ENCODE data around the gene MAFG. TPM values are rescaled to one million over a fixed set of nuclear protein-coding genes. Genes with fewer than 3 reads are reported as not detected.

The MAFG gene
- total and polyA plus RNA-seq, 2 of the 13 experiments (the other 11 are each of a cell fraction or from before 2014, with no cell fraction given), result 14.5 to 20.0 TPM

GRCh38 chr17:81901167-81902022 is 26.1 kb downstream of the MAFG start (continued):
- TF ChIP-seq ZNF703 (CRISPR knock-in tag; IDR thresholded peaks at IDR 0.05; ENCODE audit: borderline replicate concordance) (no peak), ETV5 (CRISPR knock-in tag; IDR thresholded peaks at IDR 0.05; ENCODE audit: borderline replicate concordance) (no peak), ZNF639 (CRISPR knock-in tag; conservative IDR thresholded peaks at IDR 0.05) (no peak), ZNF543 (CRISPR knock-in tag; IDR thresholded peaks at IDR 0.05) (no peak), ZNF224 (CRISPR knock-in tag; IDR thresholded peaks at IDR 0.05) (no peak), ZNF333 (CRISPR knock-in tag; IDR thresholded peaks at IDR 0.05; ENCODE audit: borderline replicate concordance) (no peak), HOXA5 (CRISPR knock-in tag; IDR thresholded peaks at IDR 0.05) (no peak), MIER3 (CRISPR knock-in tag; IDR thresholded peaks at IDR 0.05; ENCODE audit: borderline replicate concordance) (no peak), TIGD3 (CRISPR knock-in tag; IDR thresholded peaks at IDR 0.05; ENCODE audit: borderline replicate concordance) (0 out of 2 replicates have a peak, but pooled peaks have one; percentile 49), FLYWCH1 (CRISPR knock-in tag; IDR thresholded peaks at IDR 0.05) (no peak), GABPA (IDR thresholded peaks at IDR 0.05; ENCODE audit: low read depth, low read length) (no peak), GABPA (CRISPR knock-in tag; IDR thresholded peaks at IDR 0.05; ENCODE audit: low read depth) (no peak), PBX2 (CRISPR knock-in tag; IDR thresholded peaks at IDR 0.05) (no peak), CEBPG (CRISPR knock-in tag; IDR thresholded peaks at IDR 0.05) (no peak), ZNF326 (CRISPR knock-in tag; IDR thresholded peaks at IDR 0.05; ENCODE audit: borderline replicate concordance) (peak; percentile 92)
- TF ChIP-seq, protein P1, sequence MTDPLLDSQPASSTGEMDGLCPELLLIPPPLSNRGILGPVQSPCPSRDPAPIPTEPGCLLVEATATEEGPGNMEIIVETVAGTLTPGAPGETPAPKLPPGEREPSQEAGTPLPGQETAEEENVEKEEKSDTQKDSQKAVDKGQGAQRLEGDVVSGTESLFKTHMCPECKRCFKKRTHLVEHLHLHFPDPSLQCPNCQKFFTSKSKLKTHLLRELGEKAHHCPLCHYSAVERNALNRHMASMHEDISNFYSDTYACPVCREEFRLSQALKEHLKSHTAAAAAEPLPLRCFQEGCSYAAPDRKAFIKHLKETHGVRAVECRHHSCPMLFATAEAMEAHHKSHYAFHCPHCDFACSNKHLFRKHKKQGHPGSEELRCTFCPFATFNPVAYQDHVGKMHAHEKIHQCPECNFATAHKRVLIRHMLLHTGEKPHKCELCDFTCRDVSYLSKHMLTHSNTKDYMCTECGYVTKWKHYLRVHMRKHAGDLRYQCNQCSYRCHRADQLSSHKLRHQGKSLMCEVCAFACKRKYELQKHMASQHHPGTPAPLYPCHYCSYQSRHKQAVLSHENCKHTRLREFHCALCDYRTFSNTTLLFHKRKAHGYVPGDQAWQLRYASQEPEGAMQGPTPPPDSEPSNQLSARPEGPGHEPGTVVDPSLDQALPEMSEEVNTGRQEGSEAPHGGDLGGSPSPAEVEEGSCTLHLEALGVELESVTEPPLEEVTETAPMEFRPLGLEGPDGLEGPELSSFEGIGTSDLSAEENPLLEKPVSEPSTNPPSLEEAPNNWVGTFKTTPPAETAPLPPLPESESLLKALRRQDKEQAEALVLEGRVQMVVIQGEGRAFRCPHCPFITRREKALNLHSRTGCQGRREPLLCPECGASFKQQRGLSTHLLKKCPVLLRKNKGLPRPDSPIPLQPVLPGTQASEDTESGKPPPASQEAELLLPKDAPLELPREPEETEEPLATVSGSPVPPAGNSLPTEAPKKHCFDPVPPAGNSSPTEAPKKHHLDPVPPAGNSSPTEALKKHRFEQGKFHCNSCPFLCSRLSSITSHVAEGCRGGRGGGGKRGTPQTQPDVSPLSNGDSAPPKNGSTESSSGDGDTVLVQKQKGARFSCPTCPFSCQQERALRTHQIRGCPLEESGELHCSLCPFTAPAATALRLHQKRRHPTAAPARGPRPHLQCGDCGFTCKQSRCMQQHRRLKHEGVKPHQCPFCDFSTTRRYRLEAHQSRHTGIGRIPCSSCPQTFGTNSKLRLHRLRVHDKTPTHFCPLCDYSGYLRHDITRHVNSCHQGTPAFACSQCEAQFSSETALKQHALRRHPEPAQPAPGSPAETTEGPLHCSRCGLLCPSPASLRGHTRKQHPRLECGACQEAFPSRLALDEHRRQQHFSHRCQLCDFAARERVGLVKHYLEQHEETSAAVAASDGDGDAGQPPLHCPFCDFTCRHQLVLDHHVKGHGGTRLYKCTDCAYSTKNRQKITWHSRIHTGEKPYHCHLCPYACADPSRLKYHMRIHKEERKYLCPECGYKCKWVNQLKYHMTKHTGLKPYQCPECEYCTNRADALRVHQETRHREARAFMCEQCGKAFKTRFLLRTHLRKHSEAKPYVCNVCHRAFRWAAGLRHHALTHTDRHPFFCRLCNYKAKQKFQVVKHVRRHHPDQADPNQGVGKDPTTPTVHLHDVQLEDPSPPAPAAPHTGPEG (CRISPR knock-in tag; IDR thresholded peaks at IDR 0.05), result no peak
- TF ChIP-seq, protein P2, sequence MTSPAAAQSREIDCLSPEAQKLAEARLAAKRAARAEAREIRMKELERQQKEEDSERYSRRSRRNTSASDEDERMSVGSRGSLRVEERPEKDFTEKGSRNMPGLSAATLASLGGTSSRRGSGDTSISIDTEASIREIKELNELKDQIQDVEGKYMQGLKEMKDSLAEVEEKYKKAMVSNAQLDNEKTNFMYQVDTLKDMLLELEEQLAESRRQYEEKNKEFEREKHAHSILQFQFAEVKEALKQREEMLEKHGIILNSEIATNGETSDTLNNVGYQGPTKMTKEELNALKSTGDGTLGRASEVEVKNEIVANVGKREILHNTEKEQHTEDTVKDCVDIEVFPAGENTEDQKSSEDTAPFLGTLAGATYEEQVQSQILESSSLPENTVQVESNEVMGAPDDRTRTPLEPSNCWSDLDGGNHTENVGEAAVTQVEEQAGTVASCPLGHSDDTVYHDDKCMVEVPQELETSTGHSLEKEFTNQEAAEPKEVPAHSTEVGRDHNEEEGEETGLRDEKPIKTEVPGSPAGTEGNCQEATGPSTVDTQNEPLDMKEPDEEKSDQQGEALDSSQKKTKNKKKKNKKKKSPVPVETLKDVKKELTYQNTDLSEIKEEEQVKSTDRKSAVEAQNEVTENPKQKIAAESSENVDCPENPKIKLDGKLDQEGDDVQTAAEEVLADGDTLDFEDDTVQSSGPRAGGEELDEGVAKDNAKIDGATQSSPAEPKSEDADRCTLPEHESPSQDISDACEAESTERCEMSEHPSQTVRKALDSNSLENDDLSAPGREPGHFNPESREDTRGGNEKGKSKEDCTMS (CRISPR knock-in tag; conservative IDR thresholded peaks at IDR 0.05), result no peak

Measured in HepG2 (cell line).